Right hindlimb (tissue), 1 donor: ENCODE results near the gene COL27A1.
"Not testable (repeated sequence)": the region's sequence is repeated elsewhere in the genome, so short reads cannot be mapped to it uniquely, and the experiment has no call there.

Source experiments
- DNase-seq: peaks from one replicate; pipeline ENCODE4 v3.0.0-alpha.2; 2018

Gene COL27A1

GRCh38 chr9:114123031-114123977 is 32.0 kb upstream of the COL27A1 start:
- DNase-seq, result peak; percentile 3

- DNase-seq, result peak; percentile 8
Observed at GRCh38 chr9:114124138-114124537, 31.2 kb upstream of the COL27A1 start.

- peak; percentile 11 for DNase-seq
Observed at GRCh38 chr9:114124666-114125475, 30.5 kb upstream of the COL27A1 start.

- no peak for DNase-seq
Observed at GRCh38 chr9:114125476-114126013, 29.8 kb upstream of the COL27A1 start.

- peak; percentile 24 for DNase-seq
Observed at GRCh38 chr9:114126247-114127060, 28.9 kb upstream of the COL27A1 start.

GRCh38 chr9:114128759-114129158 is 26.6 kb upstream of the COL27A1 start:
- not testable (repeated sequence) for DNase-seq

GRCh38 chr9:114130141-114130540 is 25.2 kb upstream of the COL27A1 start:
- no peak for DNase-seq

GRCh38 chr9:114130624-114131277 is 24.6 kb upstream of the COL27A1 start:
- no peak for DNase-seq

- DNase-seq, result peak; percentile 63
Observed at GRCh38 chr9:114131808-114132549, 23.4 kb upstream of the COL27A1 start.

GRCh38 chr9:114132550-114132918 is 22.8 kb upstream of the COL27A1 start:
- DNase-seq, result no peak

- no peak for DNase-seq
Observed at GRCh38 chr9:114134827-114135396, 20.4 kb upstream of the COL27A1 start.

- no peak for DNase-seq
Observed at GRCh38 chr9:114137831-114138230, 17.5 kb upstream of the COL27A1 start.

GRCh38 chr9:114138552-114138971 is 16.8 kb upstream of the COL27A1 start:
- DNase-seq, result no peak

GRCh38 chr9:114139071-114139470 is 16.3 kb upstream of the COL27A1 start:
- no peak for DNase-seq

GRCh38 chr9:114140401-114140800 is 14.9 kb upstream of the COL27A1 start:
- no peak for DNase-seq

- DNase-seq, result no peak
Observed at GRCh38 chr9:114140850-114141249, 14.5 kb upstream of the COL27A1 start.

- no peak for DNase-seq
Observed at GRCh38 chr9:114141553-114142402, 13.6 kb upstream of the COL27A1 start.

- DNase-seq, result peak; percentile 64
Observed at GRCh38 chr9:114143234-114143633, 12.1 kb upstream of the COL27A1 start.

- DNase-seq, result no peak
Observed at GRCh38 chr9:114146735-114147134, 8.6 kb upstream of the COL27A1 start.

- DNase-seq, result no peak
Observed at GRCh38 chr9:114149181-114149580, 6.2 kb upstream of the COL27A1 start.
